ENCODE measurements around the gene CREB1. TPM values are rescaled to one million over a fixed set of nuclear protein-coding genes. Genes with fewer than 3 reads are reported as not detected.

CREB1 gene
- total RNA-seq, 1 donor from 2014 or later = 38.3 TPM

DNA sequence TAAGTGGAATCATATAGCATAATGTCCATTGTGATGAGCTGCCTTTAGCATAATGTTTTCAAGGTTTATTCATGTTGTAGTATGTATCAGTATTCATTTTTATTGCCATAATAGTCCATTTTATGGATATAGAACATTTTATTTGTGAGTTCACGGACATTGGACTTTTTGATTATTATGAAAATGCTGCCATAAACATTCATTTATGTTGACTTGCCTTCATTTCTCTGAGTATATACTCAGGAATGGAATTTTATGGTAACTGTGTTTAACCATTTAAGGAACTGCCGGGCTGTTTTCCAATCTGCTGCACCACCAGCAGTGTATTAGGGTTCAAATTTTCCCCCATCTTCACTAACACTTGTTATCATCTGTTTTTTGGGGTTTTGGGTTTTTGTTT lies 12.2 kb downstream of the CREB1 start:
- no peak for DNase-seq (ENCODE audit: low read depth in 2 of 2)

DNA sequence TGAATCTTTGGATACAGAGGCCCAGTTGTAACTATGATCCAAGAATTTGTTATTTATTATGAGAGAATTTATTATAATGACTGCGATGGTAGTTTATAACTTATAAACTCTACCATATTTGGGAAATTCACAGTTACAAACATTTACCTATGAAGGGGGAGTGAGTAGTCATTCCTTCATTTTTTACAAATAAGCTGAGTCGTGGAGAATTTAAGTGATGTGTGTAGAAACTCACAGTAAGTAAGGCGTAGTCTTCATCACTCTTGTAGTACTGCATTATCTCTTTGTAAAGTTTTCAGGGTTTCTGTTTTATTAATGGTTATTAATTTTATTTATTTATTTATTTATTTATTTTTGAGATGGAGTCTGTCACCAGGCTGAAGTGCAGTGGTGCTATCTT lies 13.5 kb downstream of the CREB1 start:
- no peak for DNase-seq (ENCODE audit: low read depth in 2 of 2)

- DNase-seq (ENCODE audit: low read depth in 2 of 2) = no peak
These were observed 17.1 kb downstream of the CREB1 start for GRCh38 chr2:207546822-207547221.

DNA sequence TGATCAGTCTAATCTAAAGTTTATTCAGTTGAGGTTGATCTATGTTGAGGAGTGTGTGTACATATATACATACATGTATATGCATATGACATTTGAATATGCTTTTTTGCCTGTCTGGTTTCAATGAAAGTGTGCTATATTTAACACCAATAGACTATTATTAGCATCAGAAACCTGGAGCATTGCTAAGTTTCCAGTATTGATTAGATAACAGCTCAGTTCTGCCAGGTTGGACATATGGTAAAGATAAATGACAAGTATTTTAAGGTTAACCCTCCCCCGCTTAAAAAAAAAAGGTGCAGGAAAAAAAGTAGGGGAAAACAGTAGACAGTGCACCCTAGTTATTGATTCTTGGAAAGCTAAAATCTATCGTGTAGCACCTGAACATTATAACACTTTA lies 19.4 kb downstream of the CREB1 start:
- DNase-seq (ENCODE audit: low read depth in 2 of 2) = no peak

- DNase-seq (ENCODE audit: low read depth in 2 of 2) = peak; percentile 24 to 64
These were observed 28.3 kb downstream of the CREB1 start for GRCh38 chr2:207558079-207558491.

GRCh38 chr2:207561386-207562080 lies 31.8 kb downstream of the CREB1 start:
- peak; percentile 56 to 70 for DNase-seq (ENCODE audit: low read depth in 2 of 2)

DNA sequence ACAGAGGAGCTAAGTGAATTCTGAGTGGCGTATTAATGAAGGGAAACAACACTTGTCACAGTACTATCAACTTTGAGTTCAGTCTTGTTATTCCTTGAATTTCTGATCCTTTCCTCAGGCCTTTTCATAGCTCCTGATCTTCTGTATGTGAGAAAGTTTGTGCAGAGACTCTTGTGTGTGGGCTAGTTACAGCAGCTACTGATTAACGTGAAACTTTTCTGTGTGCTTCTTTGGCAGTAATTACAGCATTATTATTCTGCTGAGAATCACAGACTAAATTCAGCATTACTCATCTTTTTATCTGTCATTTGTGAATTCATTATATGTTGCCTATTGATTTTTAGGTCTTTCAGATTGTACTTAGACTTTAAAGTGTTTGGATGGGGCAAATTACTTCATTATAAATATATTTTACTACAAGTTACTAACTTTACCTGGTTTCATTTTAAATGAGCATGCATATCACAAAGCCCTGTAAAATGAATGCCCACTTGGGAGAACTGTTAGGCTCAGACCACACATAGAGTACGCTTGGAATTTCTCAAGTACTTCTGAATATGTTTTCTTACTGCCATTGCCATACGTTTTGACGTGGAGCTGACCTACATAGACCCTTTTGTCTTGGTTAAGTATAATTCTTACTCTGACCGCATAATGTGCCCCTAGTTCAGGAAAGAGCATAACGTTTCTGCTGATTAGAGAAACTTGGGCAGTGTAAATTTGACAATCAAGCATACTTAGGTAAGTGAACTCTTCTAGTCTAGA lies 36.2 kb downstream of the CREB1 start:
- no peak for DNase-seq (ENCODE audit: low read depth in 2 of 2)

DNA sequence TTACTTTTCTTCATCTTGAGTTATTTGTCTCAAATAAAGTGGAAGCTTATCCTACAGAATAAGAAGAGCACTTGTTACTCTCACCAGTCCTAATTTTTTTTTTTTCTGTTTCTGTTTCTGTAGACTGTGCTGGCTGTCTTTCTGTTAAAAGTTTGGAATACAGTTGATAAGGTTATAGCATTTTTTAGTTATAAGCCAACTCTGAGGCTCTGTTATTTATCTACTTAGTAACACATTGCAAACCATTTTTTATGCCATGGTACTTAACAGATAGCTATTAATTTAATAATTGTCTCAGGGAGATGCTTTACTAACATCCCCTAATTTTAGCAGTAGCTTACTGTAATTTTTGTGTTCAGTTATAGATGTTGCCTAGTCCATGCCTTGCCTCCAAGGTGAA lies 37.9 kb downstream of the CREB1 start:
- no peak for DNase-seq (ENCODE audit: low read depth in 2 of 2)

DNA sequence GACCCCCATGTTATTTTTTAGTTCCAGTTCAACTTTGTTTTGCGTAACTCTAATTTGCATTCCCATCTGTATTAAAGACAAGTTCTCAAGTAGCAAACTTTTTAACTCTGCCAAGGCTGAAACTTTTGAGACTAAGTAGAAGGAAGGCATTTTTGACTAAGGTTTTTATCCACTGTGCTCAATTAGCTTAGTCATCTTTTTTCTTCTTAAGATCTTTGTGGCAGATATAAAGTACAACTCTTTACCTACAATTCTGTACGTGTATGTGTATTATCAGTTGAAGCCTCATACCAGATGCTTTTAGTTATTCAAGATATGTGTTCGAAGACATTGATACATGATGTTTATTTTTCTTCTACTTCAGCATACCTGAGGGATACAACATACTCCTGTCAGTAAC lies 41.6 kb downstream of the CREB1 start:
- DNase-seq (ENCODE audit: low read depth in 2 of 2) = no peak

DNA sequence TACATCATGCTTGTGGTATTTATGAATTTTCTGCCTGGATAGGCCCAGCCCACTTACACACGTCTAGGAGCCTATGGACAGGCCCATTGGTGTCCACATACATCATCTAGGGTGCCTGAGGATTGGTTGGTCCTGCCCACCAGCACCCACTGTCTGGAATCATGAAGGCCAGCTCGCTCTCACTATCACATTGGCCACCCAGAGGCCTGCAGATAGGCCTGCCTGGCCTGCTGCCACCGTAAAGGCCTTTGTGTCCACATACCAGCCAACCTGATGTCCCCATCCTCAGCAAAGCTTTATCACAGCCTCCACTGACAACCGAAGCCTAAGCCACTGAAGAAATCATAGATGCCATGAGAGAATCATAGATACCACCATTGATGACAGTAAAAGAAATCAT lies 55.2 kb downstream of the CREB1 start:
- DNase-seq (ENCODE audit: low read depth in 2 of 2) = no peak

GRCh38 chr2:207587305-207587704 lies 57.5 kb downstream of the CREB1 start:
- DNase-seq (ENCODE audit: low read depth in 2 of 2) = no peak

- DNase-seq (ENCODE audit: low read depth in 2 of 2) = no peak
These were observed 59.4 kb downstream of the CREB1 start for GRCh38 chr2:207589143-207589542.

GRCh38 chr2:207593277-207593676 lies 63.5 kb downstream of the CREB1 start:
- no peak for DNase-seq (ENCODE audit: low read depth in 2 of 2)

DNA sequence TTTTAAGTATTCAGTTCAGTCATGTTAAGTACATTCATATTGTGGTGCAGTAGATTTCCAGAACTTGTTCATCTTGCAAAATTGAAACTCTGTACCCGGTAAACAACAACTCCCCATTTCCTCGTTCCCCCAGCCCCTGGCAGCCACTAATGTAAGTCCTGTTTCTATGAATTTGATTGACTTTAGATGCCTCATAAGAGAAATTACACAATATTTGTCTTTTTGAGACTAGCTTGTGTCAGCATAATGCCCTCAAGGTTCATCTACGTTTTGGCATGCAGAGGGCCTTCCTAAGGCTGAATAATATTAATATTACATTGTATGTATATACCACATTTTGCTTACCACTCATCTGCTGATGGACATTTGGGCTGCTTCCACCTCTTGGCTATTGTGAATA lies 64.5 kb downstream of the CREB1 start:
- DNase-seq (ENCODE audit: low read depth in 2 of 2) = no peak

DNA sequence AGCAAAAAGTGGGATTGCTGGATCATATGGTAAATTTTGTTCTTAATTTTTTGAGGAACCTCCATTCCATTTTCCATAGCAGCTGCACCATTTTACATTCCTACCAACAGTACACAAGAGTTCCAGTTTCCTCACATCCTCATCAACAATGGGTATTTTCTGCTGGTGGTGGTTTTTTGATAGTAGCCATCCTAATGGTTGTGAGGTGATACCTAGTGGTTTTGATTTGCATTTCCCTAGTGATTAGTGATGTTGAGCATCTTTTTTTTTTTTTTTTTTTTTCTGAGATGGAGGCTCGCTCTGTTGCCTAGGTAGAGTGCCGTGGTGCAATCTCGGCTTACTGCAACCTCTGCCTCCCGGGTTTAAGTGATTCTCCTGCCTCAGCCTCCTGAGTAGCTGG lies 65.0 kb downstream of the CREB1 start:
- DNase-seq (ENCODE audit: low read depth in 2 of 2) = no peak

- DNase-seq (ENCODE audit: low read depth in 2 of 2) = no peak
These were observed 69.9 kb downstream of the CREB1 start for GRCh38 chr2:207599636-207600035.

DNA sequence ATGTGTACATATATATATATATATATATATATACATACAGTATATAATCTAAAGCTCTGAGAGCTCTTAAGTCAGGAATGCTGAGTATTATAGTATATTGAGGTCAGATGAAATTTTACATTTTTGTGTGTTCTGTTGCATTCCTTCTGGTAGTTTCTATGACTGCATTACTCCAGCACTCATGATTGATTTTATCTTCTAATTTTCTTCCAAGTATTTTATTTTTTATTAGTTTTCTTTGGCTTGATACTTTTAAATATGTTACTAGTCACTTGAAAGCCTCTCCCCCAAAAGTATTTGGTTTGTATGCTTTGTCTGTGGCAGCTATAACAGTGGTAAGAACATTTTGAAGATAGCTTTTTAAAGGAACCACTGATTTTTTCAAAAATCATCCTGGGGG lies 70.5 kb downstream of the CREB1 start:
- DNase-seq (ENCODE audit: low read depth in 2 of 2) = no peak

- no peak for DNase-seq (ENCODE audit: low read depth in 2 of 2)
These were observed 72.0 kb downstream of the CREB1 start for GRCh38 chr2:207601774-207602173.

DNA sequence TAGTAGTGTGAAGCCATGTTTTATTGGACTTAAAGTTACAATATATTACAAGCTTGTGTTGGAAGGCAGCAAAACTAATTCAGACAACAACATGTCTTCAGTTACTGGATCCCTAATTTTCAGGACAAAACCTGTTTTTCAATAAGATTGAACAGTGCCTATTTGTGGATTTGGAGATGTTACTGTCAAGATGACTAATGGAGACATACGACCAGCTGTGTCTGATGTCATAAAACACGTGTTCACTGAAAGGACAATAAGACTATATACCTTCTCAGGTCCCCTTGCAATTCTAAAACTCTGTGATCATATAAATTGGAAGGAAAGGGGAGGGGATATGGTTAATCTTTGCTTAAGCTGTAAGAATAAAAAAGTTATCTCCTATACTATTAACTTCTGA lies 73.7 kb downstream of the CREB1 start:
- DNase-seq (ENCODE audit: low read depth in 2 of 2) = no peak

- no peak for DNase-seq (ENCODE audit: low read depth in 2 of 2)
These were observed 76.6 kb downstream of the CREB1 start for GRCh38 chr2:207606399-207606798.

DNA sequence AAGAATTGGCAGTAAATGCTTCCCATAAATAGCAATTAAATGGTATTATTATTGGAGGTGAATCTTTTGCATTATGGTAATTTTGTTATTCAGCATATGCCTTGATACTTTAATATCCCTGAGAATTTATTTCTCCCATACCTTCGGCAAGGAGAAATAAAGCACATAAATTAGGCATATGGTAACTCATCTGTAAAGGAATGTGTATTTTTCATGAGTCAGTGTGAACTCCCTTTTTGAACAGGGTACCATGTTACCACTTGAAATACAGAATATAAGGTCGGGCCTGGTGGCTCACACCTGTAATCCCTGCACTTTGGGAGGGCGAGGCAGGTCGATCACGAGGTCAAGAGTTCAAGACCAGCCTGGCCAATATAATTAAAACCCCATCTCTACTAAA lies 77.1 kb downstream of the CREB1 start:
- DNase-seq (ENCODE audit: low read depth in 2 of 2) = no peak

- no peak for DNase-seq (ENCODE audit: low read depth in 2 of 2)
These were observed 83.0 kb downstream of the CREB1 start for GRCh38 chr2:207612714-207613113.

DNA sequence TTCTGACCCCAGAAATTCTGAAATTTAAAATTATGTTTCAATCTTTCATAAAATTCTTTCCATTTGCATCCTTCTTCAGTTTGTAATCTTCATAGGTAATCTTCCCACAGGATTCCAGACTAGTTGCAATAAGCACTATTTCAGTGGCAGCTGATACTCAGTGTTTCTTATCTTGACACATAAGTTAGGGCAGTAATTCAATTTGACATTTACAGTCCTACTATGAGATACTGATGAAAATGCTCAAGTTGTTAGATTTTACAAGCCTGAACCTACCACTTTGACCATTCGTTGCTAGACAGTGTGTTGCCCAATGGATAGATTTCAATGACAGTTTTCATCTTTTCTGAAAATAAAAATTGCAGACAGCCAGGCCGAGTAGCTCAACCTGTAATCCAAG lies 85.1 kb downstream of the CREB1 start:
- DNase-seq (ENCODE audit: low read depth in 2 of 2) = no peak
